Measurements from ENCODE around the gene CAPN11. TPM values are rescaled to one million over a fixed set of nuclear protein-coding genes. Genes with fewer than 3 reads are reported as not detected.

The CAPN11 gene
- total RNA-seq, 1 donor from 2014 or later, result 2.0 TPM

GRCh38 chr6:44150317-44150917 lies 8.2 kb upstream of the CAPN11 start:
- no peaks in the 10 kb centered on the region for H3K9me3 ChIP-seq
- H3K36me3 ChIP-seq, result peaks cover 0 to 16% of the 10 kb centered on the region in 2 donors
- intact Hi-C loops (cut with DNase I), result loop anchor here (5.0 kb wide), 1 partner anchor 53 kb away; no protein-coding TSS in a partner anchor
- H3K27me3 ChIP-seq, result no peaks in the 10 kb centered on the region
- no peak for TF ChIP-seq POLR2AphosphoS5 (IDR thresholded peaks at IDR 0.05; ENCODE audit: insufficient read depth in 1 of 2, low read depth in 1 of 2)
- no peak for TF ChIP-seq POLR2A (IDR thresholded peaks at IDR 0.05)
- TF ChIP-seq CTCF (IDR thresholded peaks at IDR 0.05), result no peak
- H3K27ac ChIP-seq, result no peak overlapping the region
- DNase-seq (ENCODE audit: extremely low spot score in 2 of 2), result no peak
- H3K4me3 ChIP-seq, result no peak overlapping the region
- H3K4me1 ChIP-seq, result peaks cover 7% of the 10 kb centered on the region

- Histone ChIP-seq H3K4me3 (no peak overlapping the region), H3K36me3 (peaks cover 0 to 16% of the 10 kb centered on the region in 2 donors), H3K27me3 (no peaks in the 10 kb centered on the region), H3K27ac (no peak overlapping the region), H3K4me1 (peaks cover 7% of the 10 kb centered on the region), H3K9me3 (no peaks in the 10 kb centered on the region)
- DNase-seq (ENCODE audit: extremely low spot score in 2 of 2), result no peak
- TF ChIP-seq POLR2AphosphoS5 (IDR thresholded peaks at IDR 0.05; ENCODE audit: insufficient read depth in 1 of 2, low read depth in 1 of 2), result no peak
- TF ChIP-seq CTCF (IDR thresholded peaks at IDR 0.05), result peak; percentile 98 to 99 (median 99)
- intact Hi-C loops (cut with DNase I), result loop anchor here (5.0 kb wide), 1 partner anchor 54 kb away; no protein-coding TSS in a partner anchor
Measured at GRCh38 chr6:44151348-44152108, 7.1 kb upstream of the CAPN11 start.

- Histone ChIP-seq H3K27me3 (no peaks in the 10 kb centered on the region), H3K4me3 (no peak overlapping the region), H3K9me3 (no peaks in the 10 kb centered on the region), H3K27ac (no peak overlapping the region), H3K4me1 (peaks cover 7% of the 10 kb centered on the region), H3K36me3 (peaks cover 0 to 16% of the 10 kb centered on the region in 2 donors)
- DNase-seq (ENCODE audit: extremely low spot score in 2 of 2), result no peak
- intact Hi-C loops (cut with DNase I), result loop anchor here (5.0 kb wide), 1 partner anchor 55 kb away; no protein-coding TSS in a partner anchor
- TF ChIP-seq CTCF (IDR thresholded peaks at IDR 0.05) (no peak), POLR2A (IDR thresholded peaks at IDR 0.05) (no peak), POLR2AphosphoS5 (IDR thresholded peaks at IDR 0.05; ENCODE audit: insufficient read depth in 1 of 2, low read depth in 1 of 2) (no peak)
Measured at GRCh38 chr6:44152109-44152461, 6.5 kb upstream of the CAPN11 start.

GRCh38 chr6:44152533-44152932 lies 6.1 kb upstream of the CAPN11 start:
- TF ChIP-seq POLR2AphosphoS5 (IDR thresholded peaks at IDR 0.05; ENCODE audit: insufficient read depth in 1 of 2, low read depth in 1 of 2) (no peak), POLR2A (IDR thresholded peaks at IDR 0.05) (no peak), CTCF (IDR thresholded peaks at IDR 0.05) (no peak)
- intact Hi-C loops (cut with DNase I), result loop anchor here (5.0 kb wide), 1 partner anchor 55 kb away; no protein-coding TSS in a partner anchor
- Histone ChIP-seq H3K9me3 (no peaks in the 10 kb centered on the region), H3K27me3 (no peaks in the 10 kb centered on the region), H3K36me3 (peaks cover 0 to 16% of the 10 kb centered on the region in 2 donors), H3K4me1 (peaks cover 7% of the 10 kb centered on the region), H3K27ac (no peak overlapping the region), H3K4me3 (no peak overlapping the region)
- DNase-seq (ENCODE audit: extremely low spot score in 2 of 2), result no peak

- no peak overlapping the region for H3K27ac ChIP-seq
- DNase-seq (ENCODE audit: extremely low spot score in 2 of 2), result no peak
- H3K36me3 ChIP-seq, result peaks cover 0 to 8% of the 10 kb centered on the region in 2 donors
- no peaks in the 10 kb centered on the region for H3K27me3 ChIP-seq
- H3K4me1 ChIP-seq, result peaks cover 7% of the 10 kb centered on the region
- TF ChIP-seq POLR2A (IDR thresholded peaks at IDR 0.05) (no peak), CTCF (IDR thresholded peaks at IDR 0.05) (no peak), POLR2AphosphoS5 (IDR thresholded peaks at IDR 0.05; ENCODE audit: insufficient read depth in 1 of 2, low read depth in 1 of 2) (no peak)
- intact Hi-C loops (cut with DNase I), result loop anchor here (5.0 kb wide), 1 partner anchor 57 kb away; no protein-coding TSS in a partner anchor
- no peak overlapping the region for H3K4me3 ChIP-seq
- no peaks in the 10 kb centered on the region for H3K9me3 ChIP-seq
Measured at GRCh38 chr6:44154067-44154466, 4.6 kb upstream of the CAPN11 start.

Measured in vagina (tissue), 2 donors.